K562 (cell line): ENCODE data around the gene CSMD2. TPM values are rescaled to one million over a fixed set of nuclear protein-coding genes. Genes with fewer than 3 reads are reported as not detected.

Experiments used
- AFF1 ChIP-seq, 2 experiments: fragments of 450-650 bp; IDR thresholded peaks; 2 replicates each; pipeline ENCODE4 v1.6.1; 2018; ENCODE audit warnings: mild to moderate bottlenecking in 2 of 2, low read depth in 1 of 2; ENCODE audit not compliant: partially characterized antibody in 2 of 2
- CEBPG ChIP-seq, 3 experiments: fragments of 200-800 bp in 1 of 3; sonication (Bioruptor generic) in 1 of 3; sonication (generic) in 1 of 3; formaldehyde crosslinking in 1 of 3; IDR thresholded peaks in 2 of 3; conservative IDR thresholded peaks in 1 of 3; 2 replicates each; pipeline versions ENCODE4 v1.6.1 to v1.8.0; 2016 to 2022; ENCODE audit warnings: missing compliant biosample characterization in 2 of 3, missing genetic modification characterization in 2 of 3, mild to moderate bottlenecking in 1 of 3, missing genetic modification reagents in 1 of 3
- COPS2 ChIP-seq: fragments of 450-650 bp; conservative IDR thresholded peaks from 2 replicates; pipeline ENCODE4 v1.6.1; 2016; ENCODE audit warnings: mild to moderate bottlenecking, moderate library complexity
- MITF ChIP-seq: IDR thresholded peaks from 2 replicates; pipeline ENCODE4 v1.6.1; 2014; ENCODE audit warnings: antibody characterized with exemption
- SREBF2 ChIP-seq: sonication (generic); formaldehyde crosslinking; IDR thresholded peaks from 2 replicates; pipeline ENCODE4 v1.4.0; 2020; ENCODE audit warnings: mild to moderate bottlenecking, missing genetic modification reagents
- polyA plus RNA-seq, 8 experiments: library from polyadenylated mRNA; depleted of rRNA in 4 of 8; stranded (reverse) in 5 of 8; unstranded in 3 of 8; fragments of >200 nt; fragmentation: Nextera tagmentation in 2 of 8; fragmentation: Illumina TruSeq in 1 of 8; extraction: Ambion mirVana in 2 of 8; extraction: Trizol in 1 of 8; gene quantifications; 2 replicates each; pipeline versions ENCODE4 v1.2.1 to v1.2.3, GENCODE V29; 2011 to 2014; ENCODE audit warnings: inconsistent platforms in 1 of 8, missing spikeins in 1 of 8
- total RNA-seq, 7 experiments: library from RNA; depleted of rRNA in 6 of 7; stranded (reverse); fragments of >200 nt in 6 of 7; fragmentation: Illumina TruSeq in 2 of 7; extraction: Trizol in 2 of 7; gene quantifications; 2 replicates each; pipeline versions ENCODE4 v1.2.1 to v1.2.3, GENCODE V29; 2011 to 2021; ENCODE audit warnings: low replicate concordance in 1 of 7

The CSMD2 gene
- total and polyA plus RNA-seq, 9 of the 15 experiments (the other 6 are each of a cell fraction or from before 2014, with no cell fraction given), result not detected

- TF ChIP-seq COPS2 (no peak), SREBF2 (CRISPR knock-in tag) (no peak), AFF1 (IDR thresholded peaks at IDR 0.05; ENCODE audit: low read depth in 1 of 2, partially characterized antibody in 2 of 2) (no peak), CEBPG (CRISPR knock-in tag; IDR thresholded peaks at IDR 0.05) (no peak), CEBPG (tag; conservative IDR thresholded peaks at IDR 0.05 in 1 of 2, IDR thresholded peaks at IDR 0.05 in 1 of 2) (no peak), MITF (no peak)
These were observed 104.1 kb downstream of the CSMD2 start (continued) for GRCh38 chr1:34060901-34061415.
